DND-41 (cell line): Measurements from ENCODE around the gene EYS.

Source experiments
- CTCF ChIP-seq: IDR thresholded peaks from 2 replicates; pipeline ENCODE4 v1.5.1; 2012; ENCODE audit warnings: borderline replicate concordance, low read length, moderate library complexity, mild to moderate bottlenecking; ENCODE audit not compliant: poor library complexity, severe bottlenecking; ENCODE audit errors: extremely low read depth
- EZH2 ChIP-seq: IDR thresholded peaks from 3 replicates; pipeline ENCODE4 v1.6.1; 2012; ENCODE audit warnings: borderline replicate concordance, low read depth, mild to moderate bottlenecking, moderate library complexity, low read length, inconsistent platforms; ENCODE audit not compliant: severe bottlenecking

- no peak for TF ChIP-seq CTCF
- TF ChIP-seq EZH2: no peak
Observed at GRCh38 chr6:64146876-64147275, 1560.2 kb downstream of the EYS start.
